CD8-positive, alpha-beta memory T cell (primary cell): ENCODE results near the gene RAB27A. TPM values are rescaled to one million over a fixed set of nuclear protein-coding genes. Genes with fewer than 3 reads are reported as not detected.
A peak's percentile ranks its signal among the peaks of the same experiment; 100 is the strongest.

ENCODE experiments used
- CTCF ChIA-PET: fragments of 350-600 bp; sonication (Branson Sonifier 250); formaldehyde crosslinking; loops from one replicate; lab custom pipeline; 2021; ENCODE audit warnings: antibody characterized with exemption; lab: Charles Lee
- POLR2A ChIA-PET: fragments of 350-600 bp; sonication (Branson Sonifier 250); formaldehyde crosslinking; loops from one replicate; lab custom pipeline; 2021; ENCODE audit warnings: antibody characterized with exemption; lab: Charles Lee
- DNase-seq, 5 donors: peaks; one replicate each; pipeline versions ENCODE4 v3.0.0 to v3.0.0-alpha.2; 2020 to 2022; ENCODE audit warnings: mixed read lengths in 1 of 5
- H3K27ac ChIP-seq: one replicate; pipeline ENCODE4 v1.7.0; 2013; ENCODE audit warnings: low read depth, mild to moderate bottlenecking, low read length, moderate library complexity
- H3K27me3 ChIP-seq: 2 replicates; pipeline ENCODE4 v1.7.0; 2013; ENCODE audit warnings: low read length, mild to moderate bottlenecking; ENCODE audit not compliant: insufficient read depth, poor library complexity, severe bottlenecking
- H3K36me3 ChIP-seq: 2 replicates; pipeline ENCODE4 v1.7.0; 2013; ENCODE audit warnings: mild to moderate bottlenecking, low read length, moderate library complexity; ENCODE audit not compliant: insufficient read depth
- H3K4me1 ChIP-seq: 2 replicates; pipeline ENCODE4 v1.7.0; 2013; ENCODE audit warnings: mild to moderate bottlenecking, low read length, moderate library complexity; ENCODE audit not compliant: insufficient read depth
- H3K4me3 ChIP-seq: 2 replicates; pipeline ENCODE4 v1.7.0; 2013; ENCODE audit warnings: mild to moderate bottlenecking, low read length
- H3K9me3 ChIP-seq: 2 replicates; pipeline ENCODE4 v1.7.0; 2013; ENCODE audit warnings: mild to moderate bottlenecking, low read length
- H3K27ac Mint-ChIP-seq, 8 donors: one replicate each; pipeline ENCODE4 v1.8.0; 2020 to 2021; ENCODE audit warnings: mixed read lengths in 8 of 8, mild to moderate bottlenecking in 6 of 8, inconsistent platforms in 3 of 8, moderate library complexity in 3 of 8
- H3K27me3 Mint-ChIP-seq, 2 donors: one replicate each; pipeline ENCODE4 v1.8.0; 2020 to 2021; ENCODE audit warnings: mixed read lengths in 2 of 2, mild to moderate bottlenecking in 1 of 2, moderate library complexity in 1 of 2
- H3K36me3 Mint-ChIP-seq, 3 donors: one replicate each; pipeline ENCODE4 v1.8.0; 2020 to 2021; ENCODE audit warnings: mixed read lengths in 3 of 3, inconsistent platforms in 1 of 3, mild to moderate bottlenecking in 1 of 3
- H3K4me1 Mint-ChIP-seq, 3 donors: one replicate each; pipeline ENCODE4 v1.8.0; 2020 to 2021; ENCODE audit warnings: mixed read lengths in 3 of 3, inconsistent platforms in 1 of 3, mild to moderate bottlenecking in 1 of 3
- H3K4me3 Mint-ChIP-seq, 7 donors: one replicate each; pipeline ENCODE4 v1.8.0; 2020 to 2021; ENCODE audit warnings: mixed read lengths in 7 of 7, mild to moderate bottlenecking in 6 of 7, moderate library complexity in 4 of 7, inconsistent platforms in 2 of 7
- H3K9me3 Mint-ChIP-seq, 5 donors: one replicate each; pipeline ENCODE4 v1.8.0; 2020 to 2022; ENCODE audit warnings: mixed read lengths in 5 of 5, mild to moderate bottlenecking in 3 of 5, moderate library complexity in 2 of 5, inconsistent platforms in 1 of 5
- polyA plus RNA-seq: library from polyadenylated mRNA; unstranded; fragments of 300-500 nt; fragmentation: Illumina TruSeq; gene quantifications from one replicate; pipeline ENCODE4 v1.2.3, GENCODE V29; 2021
- total RNA-seq, 2 experiments: library from RNA; stranded (reverse); gene quantifications; one replicate each; pipeline ENCODE4 v1.2.3, GENCODE V29; 2021

Gene RAB27A
- total and polyA plus RNA-seq, 3 experiments from 2014 or later, result 132 to 195 (median 187) TPM

DNA sequence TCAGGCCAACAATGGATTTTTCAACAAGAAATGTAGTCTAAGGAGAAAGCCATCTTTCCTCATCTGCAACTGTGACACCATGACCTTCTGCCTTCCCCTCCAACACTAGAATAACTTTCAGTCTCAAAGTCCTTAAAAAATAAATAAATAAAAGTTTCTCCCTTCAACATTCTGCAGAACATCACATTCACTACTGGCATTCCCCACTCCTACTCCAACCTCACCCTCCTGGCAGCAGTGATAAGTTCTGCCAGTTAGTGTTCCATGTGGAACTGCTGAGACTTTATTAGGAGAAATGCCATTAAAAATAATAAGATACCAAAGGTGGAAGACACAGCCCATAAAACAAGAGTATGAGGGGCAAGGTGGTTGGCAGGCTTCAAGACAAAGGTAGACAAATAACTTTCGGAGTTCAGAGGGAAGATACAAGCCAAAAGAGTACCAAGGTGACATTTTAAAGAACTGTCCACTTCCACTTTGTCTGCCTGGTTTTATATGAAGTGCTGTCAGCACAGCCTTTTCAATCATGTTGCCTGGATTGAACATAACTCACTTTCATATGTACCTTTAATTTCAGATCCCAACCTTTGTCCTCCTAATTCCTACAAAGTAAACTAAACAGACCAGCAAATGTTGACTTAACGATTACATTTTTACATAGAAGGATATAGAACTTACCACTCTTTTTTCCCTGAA, 55.4 kb downstream of the RAB27A start:
- Histone ChIP-seq H3K27ac (no peak overlapping the region), H3K36me3 (no peaks in the 10 kb centered on the region), H3K4me1 (peaks cover 12% of the 10 kb centered on the region), H3K4me3 (no peak overlapping the region), H3K27me3 (no peaks in the 10 kb centered on the region), H3K9me3 (no peaks in the 10 kb centered on the region)
- Mint-ChIP-seq H3K4me3 (no peak overlapping the region), H3K9me3 (no peaks in the 10 kb centered on the region), H3K27me3 (no peaks in the 10 kb centered on the region), H3K4me1 (peaks cover 39 to 80% (median 76%) of the 10 kb centered on the region in 3 donors), H3K36me3 (peaks cover 12 to 67% (median 15%) of the 10 kb centered on the region in 3 donors), H3K27ac (peak overlapping the region in 3 of 8 donors; percentile 29 to 52 (median 38))
- CTCF ChIA-PET, result no interaction called here
- POLR2A ChIA-PET, result no interaction called here
- DNase-seq, result no peak

DNA sequence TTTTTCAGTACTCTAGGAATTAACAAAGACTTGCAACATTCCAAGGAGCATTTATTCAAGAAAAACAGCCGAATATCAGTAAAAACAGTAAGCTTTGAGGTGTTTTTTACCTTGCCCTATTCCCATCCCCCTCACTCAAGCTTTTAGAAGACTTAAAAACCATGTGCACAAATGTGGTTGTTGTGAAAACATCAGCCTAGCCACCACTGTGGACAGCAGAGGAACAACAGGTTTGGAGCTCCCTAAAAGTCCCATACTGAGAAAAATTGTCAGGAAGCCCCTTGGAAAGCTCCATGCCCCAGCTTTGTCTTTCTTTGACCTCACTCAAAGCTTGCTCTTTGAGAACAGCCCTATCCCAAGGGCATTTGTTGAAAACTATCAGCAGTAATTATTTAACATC, 58.2 kb downstream of the RAB27A start:
- H3K27me3 Mint-ChIP-seq, result no peaks in the 10 kb centered on the region
- ChIA-PET CTCF (interaction anchor here (1.1 to 1.9 kb wide), 6 partner anchors 10 to 59 kb away, joined by 3 to 5 read pairs (median 3); no protein-coding TSS in a partner anchor), POLR2A (no interaction called here)
- H3K36me3 Mint-ChIP-seq, result peaks cover 15 to 76% (median 25%) of the 10 kb centered on the region in 3 donors
- peak overlapping the region in 5 of 8 donors; percentile 53 to 94 (median 88) for H3K27ac Mint-ChIP-seq
- peaks cover 11% of the 10 kb centered on the region for H3K36me3 ChIP-seq
- no peak for DNase-seq
- no peak overlapping the region for H3K4me3 ChIP-seq
- H3K4me3 Mint-ChIP-seq, result peak overlapping the region in 1 of 7 donors; percentile 49
- H3K4me1 ChIP-seq, result peaks cover 8% of the 10 kb centered on the region
- no peaks in the 10 kb centered on the region for H3K9me3 ChIP-seq
- no peak overlapping the region for H3K27ac ChIP-seq
- H3K9me3 Mint-ChIP-seq, result no peaks in the 10 kb centered on the region
- peaks cover 31 to 67% (median 60%) of the 10 kb centered on the region in 3 donors for H3K4me1 Mint-ChIP-seq
- H3K27me3 ChIP-seq, result no peaks in the 10 kb centered on the region

DNA sequence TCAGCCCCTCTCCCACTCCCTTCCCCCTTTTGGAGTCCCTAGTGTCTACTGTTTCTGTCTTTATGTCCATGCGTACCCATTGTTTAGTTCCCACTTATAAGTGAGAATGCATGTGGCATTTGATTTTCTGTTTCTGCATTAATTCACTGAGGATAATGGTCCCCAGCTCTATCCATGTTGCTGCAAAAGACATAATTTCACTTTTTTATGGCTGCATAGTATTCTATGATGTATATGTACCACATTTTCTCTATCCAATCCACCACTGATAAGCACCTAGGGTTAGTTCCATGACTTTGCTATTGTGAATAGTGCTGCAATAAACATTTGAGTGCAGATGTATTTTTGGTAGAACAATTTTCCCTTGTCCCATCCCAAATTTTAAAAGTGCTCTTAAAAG, 58.7 kb downstream of the RAB27A start:
- POLR2A ChIA-PET, result no interaction called here
- peak overlapping the region in 6 of 7 donors; percentile 2 to 62 (median 36) for H3K4me3 Mint-ChIP-seq
- peaks cover 14 to 78% (median 25%) of the 10 kb centered on the region in 3 donors for H3K36me3 Mint-ChIP-seq

DNA sequence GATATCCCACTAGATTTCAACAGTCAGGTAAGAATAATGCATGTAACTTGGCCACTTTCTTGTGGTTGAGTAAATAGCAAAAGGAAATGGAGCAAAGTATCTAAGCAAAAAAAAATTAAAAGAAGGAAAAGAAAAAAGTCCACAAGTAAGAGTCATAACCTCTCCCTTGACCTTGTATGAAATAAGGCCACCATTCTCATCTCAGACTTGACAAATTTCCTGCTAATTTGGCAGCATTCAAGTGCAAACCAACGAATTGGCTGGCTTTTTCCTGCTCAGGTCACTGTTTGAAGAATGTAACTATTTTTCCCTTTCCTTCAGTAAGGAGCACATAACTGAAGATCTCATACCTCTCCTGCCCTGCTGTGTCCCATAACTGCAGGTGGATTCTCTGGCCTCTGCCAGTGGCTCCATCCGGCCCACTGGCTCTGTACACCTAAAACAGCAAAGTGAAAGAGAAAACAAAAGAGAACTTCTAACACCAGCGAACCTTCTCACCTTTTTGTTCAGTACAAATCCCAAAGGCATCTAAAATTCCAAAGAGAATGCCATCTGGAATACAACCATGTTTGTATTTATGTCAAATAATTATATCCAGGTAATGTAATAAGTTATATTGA, 59.5 kb downstream of the RAB27A start:
- Mint-ChIP-seq H3K27ac (peak overlapping the region; percentile 85 to 99 (median 95)), H3K27me3 (no peaks in the 10 kb centered on the region)

More for the DNA sequence above, 58.7 kb downstream of the RAB27A start:
- H3K27ac ChIP-seq, result no peak overlapping the region
- no peaks in the 10 kb centered on the region for H3K9me3 Mint-ChIP-seq
- CTCF ChIA-PET, result interaction anchor here (1.1 to 1.9 kb wide), 5 partner anchors 13 to 60 kb away, joined by 3 to 5 read pairs (median 3); no protein-coding TSS in a partner anchor
- H3K36me3 ChIP-seq, result peaks cover 11% of the 10 kb centered on the region
- DNase-seq, result no peak
- H3K9me3 ChIP-seq, result no peaks in the 10 kb centered on the region
- peak overlapping the region in 7 of 8 donors; percentile 53 to 94 (median 86) for H3K27ac Mint-ChIP-seq
- H3K4me3 ChIP-seq, result no peak overlapping the region
- no peaks in the 10 kb centered on the region for H3K27me3 ChIP-seq
- H3K27me3 Mint-ChIP-seq, result no peaks in the 10 kb centered on the region
- peaks cover 8% of the 10 kb centered on the region for H3K4me1 ChIP-seq
- peaks cover 31 to 66% (median 61%) of the 10 kb centered on the region in 3 donors for H3K4me1 Mint-ChIP-seq

DNA sequence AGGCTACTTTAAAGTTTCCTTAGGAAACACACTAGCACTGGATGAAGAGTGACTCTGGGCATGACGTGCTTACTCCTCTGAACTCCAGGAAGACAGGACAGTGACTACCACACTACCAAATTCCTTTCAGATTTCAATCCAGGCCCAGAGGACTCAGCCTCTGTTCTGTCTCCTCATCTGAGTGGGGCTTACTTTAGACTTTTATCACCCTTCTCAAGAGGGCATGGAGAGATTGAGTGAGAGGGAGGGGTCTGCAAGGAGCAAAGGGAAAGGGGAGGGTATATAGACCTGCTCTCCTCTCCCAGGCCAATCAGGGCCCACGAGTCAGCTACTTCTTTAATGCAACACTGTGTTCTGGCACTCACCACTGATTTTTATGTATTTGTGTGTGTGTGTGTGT, 63.5 kb downstream of the RAB27A start:
- Histone ChIP-seq H3K27ac (no peak overlapping the region), H3K4me1 (peaks cover 55% of the 10 kb centered on the region), H3K4me3 (no peak overlapping the region), H3K36me3 (peaks cover 11% of the 10 kb centered on the region), H3K27me3 (no peaks in the 10 kb centered on the region), H3K9me3 (no peaks in the 10 kb centered on the region)
- H3K27me3 Mint-ChIP-seq, result no peaks in the 10 kb centered on the region
- peak overlapping the region in 5 of 8 donors; percentile 5 to 71 (median 26) for H3K27ac Mint-ChIP-seq
- CTCF ChIA-PET, result no interaction called here
- no peak overlapping the region for H3K4me3 Mint-ChIP-seq
- peaks cover 3 to 71% (median 14%) of the 10 kb centered on the region in 3 donors for H3K36me3 Mint-ChIP-seq
- peaks cover 59 to 80% (median 77%) of the 10 kb centered on the region in 3 donors for H3K4me1 Mint-ChIP-seq
- H3K9me3 Mint-ChIP-seq, result no peaks in the 10 kb centered on the region
- no peak for DNase-seq
- POLR2A ChIA-PET, result no interaction called here

More for the DNA sequence above, 59.5 kb downstream of the RAB27A start:
- POLR2A ChIA-PET, result interaction anchor here (0.6 kb wide), 1 partner anchor 68 kb away, joined by 3 read pairs; no protein-coding TSS in a partner anchor
- Histone ChIP-seq H3K27me3 (no peaks in the 10 kb centered on the region), H3K27ac (peak overlapping the region; percentile 6), H3K36me3 (peaks cover 11% of the 10 kb centered on the region), H3K4me3 (no peak overlapping the region), H3K4me1 (peaks cover 15% of the 10 kb centered on the region), H3K9me3 (no peaks in the 10 kb centered on the region)
- Mint-ChIP-seq H3K4me3 (peak overlapping the region; percentile 24 to 91 (median 80)), H3K36me3 (peaks cover 9 to 80% (median 21%) of the 10 kb centered on the region in 3 donors), H3K9me3 (no peaks in the 10 kb centered on the region), H3K4me1 (peaks cover 32 to 67% (median 63%) of the 10 kb centered on the region in 3 donors)
- no peak for DNase-seq
- CTCF ChIA-PET, result interaction anchor here (1.1 to 1.2 kb wide), 3 partner anchors 19 to 62 kb away, joined by 3 read pairs; no protein-coding TSS in a partner anchor

DNA sequence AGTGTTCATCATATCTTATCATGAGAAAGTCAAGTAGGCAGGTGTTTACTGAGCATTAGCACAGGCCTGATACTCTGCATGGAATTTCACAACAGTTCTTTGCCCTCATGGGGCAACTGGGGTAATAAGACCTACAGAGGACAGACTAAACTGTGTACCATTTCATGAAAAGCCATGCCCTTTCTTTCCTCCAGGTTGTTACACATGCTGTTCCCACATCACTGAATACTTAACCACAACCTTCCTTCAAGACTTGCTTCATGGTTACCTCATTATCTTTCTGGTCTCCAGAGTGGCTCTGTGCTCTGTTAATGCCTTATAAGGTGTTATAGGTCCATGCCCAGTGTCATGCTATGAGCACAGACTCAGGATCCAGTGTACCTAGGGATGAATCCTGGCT, 64.7 kb downstream of the RAB27A start:
- H3K36me3 Mint-ChIP-seq, result peaks cover 3 to 67% (median 12%) of the 10 kb centered on the region in 3 donors
- no peak overlapping the region for H3K27ac ChIP-seq
- peaks cover 56 to 76% (median 73%) of the 10 kb centered on the region in 3 donors for H3K4me1 Mint-ChIP-seq
- H3K4me3 ChIP-seq, result no peak overlapping the region
- POLR2A ChIA-PET, result interaction anchor here (0.6 kb wide), 1 partner anchor 50 kb away, joined by 3 read pairs; no protein-coding TSS in a partner anchor
- H3K9me3 ChIP-seq, result no peaks in the 10 kb centered on the region
- H3K27ac Mint-ChIP-seq, result peak overlapping the region; percentile 34 to 79 (median 70)
- DNase-seq, result peak in 2 of 5 donors; percentile 37 to 48
- H3K27me3 Mint-ChIP-seq, result no peaks in the 10 kb centered on the region
- CTCF ChIA-PET, result interaction anchor here (1.3 to 1.6 kb wide), 2 partner anchors 47 to 52 kb away, joined by 3 to 4 read pairs; no protein-coding TSS in a partner anchor
- no peaks in the 10 kb centered on the region for H3K9me3 Mint-ChIP-seq
- no peaks in the 10 kb centered on the region for H3K27me3 ChIP-seq
- H3K36me3 ChIP-seq, result peaks cover 11% of the 10 kb centered on the region
- H3K4me3 Mint-ChIP-seq, result peak overlapping the region in 6 of 7 donors; percentile 0 to 48 (median 34)
- peaks cover 58% of the 10 kb centered on the region for H3K4me1 ChIP-seq

DNA sequence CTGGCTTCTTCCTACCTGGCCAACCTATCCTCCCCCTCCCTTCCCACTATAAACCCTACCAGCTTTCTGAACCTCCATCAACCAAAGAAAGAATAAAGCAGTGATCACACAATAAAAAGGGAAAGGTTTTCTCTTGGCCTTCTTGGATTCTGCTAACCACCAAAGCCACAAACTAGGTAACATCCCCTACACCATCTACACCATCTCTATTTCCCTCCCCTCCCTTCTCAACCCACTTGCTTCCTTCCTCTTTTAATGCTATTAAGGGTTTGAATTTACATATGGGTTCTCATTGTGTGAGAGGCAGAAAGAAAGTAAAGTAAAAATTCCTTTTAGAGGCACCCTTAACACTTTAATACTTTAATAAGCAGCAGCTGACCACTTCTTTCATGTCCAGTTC, 67.0 kb downstream of the RAB27A start:
- peak overlapping the region; percentile 55 to 97 (median 84) for H3K27ac Mint-ChIP-seq
- no peak overlapping the region for H3K4me3 ChIP-seq
- H3K4me1 Mint-ChIP-seq, result peaks cover 68 to 83% (median 80%) of the 10 kb centered on the region in 3 donors
- ChIA-PET POLR2A (no interaction called here), CTCF (no interaction called here)
- no peaks in the 10 kb centered on the region for H3K27me3 ChIP-seq
- H3K4me1 ChIP-seq, result peaks cover 60% of the 10 kb centered on the region
- no peak overlapping the region for H3K27ac ChIP-seq
- peak in 1 of 5 donors; percentile 32 for DNase-seq
- H3K36me3 Mint-ChIP-seq, result peaks cover 3 to 57% (median 7%) of the 10 kb centered on the region in 3 donors
- no peaks in the 10 kb centered on the region for H3K27me3 Mint-ChIP-seq
- no peaks in the 10 kb centered on the region for H3K9me3 ChIP-seq
- peak overlapping the region; percentile 14 to 79 (median 68) for H3K4me3 Mint-ChIP-seq
- H3K36me3 ChIP-seq, result peaks cover 5% of the 10 kb centered on the region
- H3K9me3 Mint-ChIP-seq, result no peaks in the 10 kb centered on the region
